IMR-90 (cell line): ENCODE data around the gene VARS2. TPM values are rescaled to one million over a fixed set of nuclear protein-coding genes. Genes with fewer than 3 reads are reported as not detected.

Source experiments
- ATAC-seq: fragments of 200-7000 bp; cut with Tn5 transposase; 2 replicates; pipeline ENCODE4 v1.9.1; 2020; ENCODE audit warnings: low read depth, mild to moderate bottlenecking, moderate library complexity
- BruUV-seq: library from RNA; stranded (reverse); fragments of 400-500 nt; replicated peaks from 2 replicates; lab custom pipeline; 2021; lab: Mats Ljungman, UMichigan
- CTCF ChIA-PET: fragments of 300-600 bp; formaldehyde crosslinking; extraction: SDS; loops from one replicate; lab custom pipeline; 2021; ENCODE audit warnings: antibody characterized with exemption; lab: Yijun Ruan, JAX
- POLR2A ChIA-PET: fragments of 300-600 bp; sonication (Branson Sonifier 250); formaldehyde crosslinking; loops from one replicate; lab custom pipeline; 2022; ENCODE audit warnings: antibody characterized with exemption; ENCODE audit not compliant: unreplicated experiment; lab: Charles Lee
- DNase-seq: peaks from one replicate; pipeline ENCODE4 v3.0.0; 2013
- H2AFZ ChIP-seq: replicated peaks from 2 replicates; pipeline ENCODE3; 2013; ENCODE audit warnings: low read length, mild to moderate bottlenecking; ENCODE audit not compliant: poor library complexity
- H2AK5ac ChIP-seq: 2 replicates; pipeline ENCODE4 v1.6.1; 2013; ENCODE audit warnings: low read depth, low read length, inconsistent platforms
- H2AK9ac ChIP-seq: replicated peaks from 2 replicates; pipeline ENCODE3; 2013; ENCODE audit warnings: mild to moderate bottlenecking, low read depth, low read length, moderate library complexity; ENCODE audit not compliant: poor library complexity
- H2BK120ac ChIP-seq: 2 replicates; pipeline ENCODE4 v1.6.1; 2013; ENCODE audit warnings: low read depth, low read length, inconsistent platforms
- H2BK15ac ChIP-seq: 3 replicates; pipeline ENCODE4 v1.6.1; 2013; ENCODE audit warnings: low read depth, low read length, inconsistent platforms
- H2BK20ac ChIP-seq: 2 replicates; pipeline ENCODE4 v1.6.1; 2013; ENCODE audit warnings: low read depth, mild to moderate bottlenecking, inconsistent platforms, low read length, moderate library complexity
- H2BK5ac ChIP-seq: 2 replicates; pipeline ENCODE4 v1.6.1; 2013; ENCODE audit warnings: mild to moderate bottlenecking, low read depth, low read length, inconsistent platforms; ENCODE audit not compliant: poor library complexity, severe bottlenecking
- H3K14ac ChIP-seq: replicated peaks from 2 replicates; pipeline ENCODE4 v1.6.1; 2013; ENCODE audit warnings: low read depth, low read length, inconsistent platforms
- H3K18ac ChIP-seq: 2 replicates; pipeline ENCODE4 v1.6.1; 2013; ENCODE audit warnings: low read depth, low read length, control low read depth
- H3K23ac ChIP-seq: 2 replicates; pipeline ENCODE4 v1.6.1; 2013; ENCODE audit warnings: low read depth, low read length, inconsistent platforms
- H3K27ac ChIP-seq: 2 replicates; pipeline ENCODE4 v1.5.1; 2013; ENCODE audit warnings: mild to moderate bottlenecking, control low read depth, low read length; ENCODE audit not compliant: insufficient read depth
- H3K27me3 ChIP-seq: 2 replicates; pipeline ENCODE4 v1.6.1; 2013; ENCODE audit warnings: low read length; ENCODE audit not compliant: control insufficient read depth, insufficient read depth
- H3K36me3 ChIP-seq: 2 replicates; pipeline ENCODE4 v1.6.1; 2013; ENCODE audit warnings: low read length, mixed read lengths; ENCODE audit not compliant: control insufficient read depth, insufficient read depth
- H3K4ac ChIP-seq: 2 replicates; pipeline ENCODE4 v1.6.1; 2013; ENCODE audit warnings: low read depth, low read length, inconsistent platforms
- H3K4me1 ChIP-seq: 2 replicates; pipeline ENCODE4 v1.6.1; 2013; ENCODE audit warnings: low read length, mixed read lengths; ENCODE audit not compliant: control insufficient read depth, insufficient read depth
- H3K4me2 ChIP-seq: 2 replicates; pipeline ENCODE4 v1.6.1; 2013; ENCODE audit warnings: low read depth, mild to moderate bottlenecking, control low read depth, low read length, moderate library complexity
- H3K4me3 ChIP-seq: 2 replicates; pipeline ENCODE4 v1.5.1; 2013; ENCODE audit warnings: low read depth, mild to moderate bottlenecking, control low read depth, low read length, moderate library complexity; ENCODE audit not compliant: insufficient read depth
- H3K56ac ChIP-seq: 2 replicates; pipeline ENCODE4 v1.6.1; 2013; ENCODE audit warnings: low read length, inconsistent platforms; ENCODE audit not compliant: insufficient read depth; ENCODE audit errors: extremely low read depth
- H3K79me1 ChIP-seq, 2 experiments: 2 replicates each; pipeline ENCODE4 v1.6.1; 2013; ENCODE audit warnings: low read length in 2 of 2, inconsistent platforms in 1 of 2, low read depth in 1 of 2
- H3K9ac ChIP-seq: 2 replicates; pipeline ENCODE4 v1.6.1; 2013; ENCODE audit warnings: low read depth, low read length, control low read depth
- H3K9me1 ChIP-seq: 2 replicates; pipeline ENCODE4 v1.6.1; 2013; ENCODE audit warnings: low read length, inconsistent platforms; ENCODE audit not compliant: insufficient read depth
- H3K9me3 ChIP-seq: 2 replicates; pipeline ENCODE4 v1.6.1; 2013; ENCODE audit warnings: low read length; ENCODE audit not compliant: control insufficient read depth, insufficient read depth
- H4K20me1 ChIP-seq: 2 replicates; pipeline ENCODE4 v1.6.1; 2013; ENCODE audit warnings: low read length, inconsistent platforms; ENCODE audit not compliant: insufficient read depth
- H4K5ac ChIP-seq: 2 replicates; pipeline ENCODE4 v1.6.1; 2013; ENCODE audit warnings: mild to moderate bottlenecking, low read depth, low read length, control low read depth
- H4K8ac ChIP-seq, 2 experiments: 2 replicates each; pipeline ENCODE4 v1.6.1; 2013; ENCODE audit warnings: low read depth in 2 of 2, low read length in 2 of 2, control low read depth in 1 of 2, inconsistent platforms in 1 of 2
- H4K91ac ChIP-seq: 2 replicates; pipeline ENCODE4 v1.6.1; 2013; ENCODE audit warnings: low read depth, low read length, inconsistent platforms; ENCODE audit not compliant: insufficient read depth
- MAFK ChIP-seq: IDR thresholded peaks from 2 replicates; pipeline ENCODE4 v1.6.1; 2012; ENCODE audit warnings: low read depth, low read length, improper control_type of control experiment
- WGBS, 2 experiments: methylation state at CpG; one replicate each; pipeline versions ENCODE4 v1.1.5 to v1.1.7; 2013; ENCODE audit warnings: missing lambda C conversion rate in 2 of 2; ENCODE audit not compliant: insufficient read length in 1 of 2; ENCODE audit errors: extremely low coverage in 2 of 2; 5-methylcytosine and 5-hydroxymethylcytosine counted together
- dilution Hi-C: fragments of 300-500 bp; cut with HindIII; formaldehyde crosslinking; loops from one replicate; pipeline ENCODE4 v1.14.3; 2018; ENCODE audit warnings: low sequenced_read_pairs; ENCODE audit not compliant: unreplicated experiment
- in situ Hi-C: fragments of 300-500 bp; cut with MboI; formaldehyde crosslinking; loops from 3 replicates; pipeline ENCODE4 v1.14.3; 2019; ENCODE audit warnings: low sequenced_read_pairs, inconsistent platforms, mixed read lengths
- intact Hi-C: fragments of 100-400 bp; cut with micrococcal nuclease; formaldehyde crosslinking; loops from 2 replicates; pipeline ENCODE4 v1.10.0; 2022
- polyA plus RNA-seq, 3 experiments: library from polyadenylated mRNA; depleted of rRNA; stranded (reverse); fragments of >200 nt; gene quantifications; 2 replicates each; pipeline ENCODE4 v1.2.3, GENCODE V29; 2012; ENCODE audit warnings: low replicate concordance in 1 of 3
- total RNA-seq: library from RNA; depleted of rRNA; stranded (reverse); fragments of >200 nt; gene quantifications from 2 replicates; pipeline ENCODE4 v1.2.3, GENCODE V29; 2012

The VARS2 gene
- total and polyA plus RNA-seq, 2 of the 4 experiments (the other 2 are of a cell fraction): 7.2 to 14.0 TPM

GRCh38 chr6:30900863-30901417 lies 13.1 kb upstream of the VARS2 start:
- no peak overlapping the region for H4K91ac ChIP-seq
- H2BK5ac ChIP-seq: no peak overlapping the region
- H3K9me1 ChIP-seq: no peaks in the 10 kb centered on the region
- no TSS peak for BruUV-seq
- no peaks in the 10 kb centered on the region for H3K4me1 ChIP-seq
- in situ Hi-C loops: no loop called here
- no CpG with 5 or more reads among the region's 1 CpG for WGBS, 2 experiments
- no peak overlapping the region for H3K4me3 ChIP-seq
- no peak for DNase-seq
- H3K27me3 ChIP-seq: no peaks in the 10 kb centered on the region
- no peaks in the 10 kb centered on the region for H3K79me1 ChIP-seq
- no peak overlapping the region for H3K27ac ChIP-seq
- H4K8ac ChIP-seq: no peak overlapping the region
- no peak for TF ChIP-seq MAFK
- POLR2A ChIA-PET: no interaction called here
- H3K9ac ChIP-seq: no peak overlapping the region
- H3K18ac ChIP-seq: no peak overlapping the region
- no peak overlapping the region for H2BK120ac ChIP-seq
- no peak overlapping the region for H2AFZ ChIP-seq
- no peak overlapping the region for H3K23ac ChIP-seq
- peaks cover 37% of the 10 kb centered on the region for H3K36me3 ChIP-seq
- H3K14ac ChIP-seq: no peak overlapping the region
- H2BK20ac ChIP-seq: no peak overlapping the region
- intact Hi-C loops: no loop called here
- no peak overlapping the region for H2AK5ac ChIP-seq
- dilution Hi-C loops: no loop called here
- no peak overlapping the region for H3K56ac ChIP-seq
- CTCF ChIA-PET: no interaction called here
- no peak for ATAC-seq
- no peak overlapping the region for H2AK9ac ChIP-seq
- H4K20me1 ChIP-seq: no peaks in the 10 kb centered on the region
- H2BK15ac ChIP-seq: no peak overlapping the region
- H3K4me2 ChIP-seq: no peak overlapping the region
- no peak overlapping the region for H3K4ac ChIP-seq
- no peak overlapping the region for H4K5ac ChIP-seq
- H3K9me3 ChIP-seq: no peaks in the 10 kb centered on the region
